NCI-H1048 (cell line): ENCODE measurements around the gene CITED2.

Experiments
- DNase-seq: peaks from one replicate; lab custom pipeline; 2025; lab: John Stamatoyannopoulos, UW

CITED2 gene

GRCh38 chr6:139381216-139381865, 6.9 kb upstream of the CITED2 start:
- no peak for DNase-seq

GRCh38 chr6:139380611-139381010, 6.2 kb upstream of the CITED2 start:
- DNase-seq = no peak

GRCh38 chr6:139380168-139380567, 5.7 kb upstream of the CITED2 start:
- no peak for DNase-seq

GRCh38 chr6:139378882-139379341, 4.5 kb upstream of the CITED2 start:
- no peak for DNase-seq

GRCh38 chr6:139378226-139378625, 3.8 kb upstream of the CITED2 start:
- DNase-seq = no peak

- DNase-seq = no peak
These were observed 2.3 kb upstream of the CITED2 start for GRCh38 chr6:139376604-139377218.

- no peak for DNase-seq
These were observed 1.5 kb upstream of the CITED2 start for GRCh38 chr6:139376017-139376330.

- DNase-seq = peak; percentile 80
These were observed 973 bp upstream of the CITED2 start for GRCh38 chr6:139375226-139376016.

GRCh38 chr6:139373928-139374356, 506 bp downstream of the CITED2 start:
- no peak for DNase-seq

- no peak for DNase-seq
These were observed 1.1 kb downstream of the CITED2 start for GRCh38 chr6:139373154-139373927.

- DNase-seq = no peak
These were observed 1.9 kb downstream of the CITED2 start for GRCh38 chr6:139372326-139373153.

GRCh38 chr6:139371421-139372203, 2.8 kb downstream of the CITED2 start:
- DNase-seq = no peak

GRCh38 chr6:139370999-139371345, 3.5 kb downstream of the CITED2 start:
- DNase-seq = no peak

GRCh38 chr6:139370283-139370998, 4.0 kb downstream of the CITED2 start:
- DNase-seq = no peak

GRCh38 chr6:139369568-139370282, 4.7 kb downstream of the CITED2 start:
- peak; percentile 26 for DNase-seq

GRCh38 chr6:139369068-139369467, 5.4 kb downstream of the CITED2 start:
- no peak for DNase-seq

- DNase-seq = no peak
These were observed 5.8 kb downstream of the CITED2 start for GRCh38 chr6:139368661-139369060.

GRCh38 chr6:139367810-139368351, 6.6 kb downstream of the CITED2 start:
- DNase-seq = no peak

- DNase-seq = no peak
These were observed 9.5 kb downstream of the CITED2 start for GRCh38 chr6:139364982-139365379.
